ENCODE data around the gene KIAA1328.

KIAA1328 gene

DNA sequence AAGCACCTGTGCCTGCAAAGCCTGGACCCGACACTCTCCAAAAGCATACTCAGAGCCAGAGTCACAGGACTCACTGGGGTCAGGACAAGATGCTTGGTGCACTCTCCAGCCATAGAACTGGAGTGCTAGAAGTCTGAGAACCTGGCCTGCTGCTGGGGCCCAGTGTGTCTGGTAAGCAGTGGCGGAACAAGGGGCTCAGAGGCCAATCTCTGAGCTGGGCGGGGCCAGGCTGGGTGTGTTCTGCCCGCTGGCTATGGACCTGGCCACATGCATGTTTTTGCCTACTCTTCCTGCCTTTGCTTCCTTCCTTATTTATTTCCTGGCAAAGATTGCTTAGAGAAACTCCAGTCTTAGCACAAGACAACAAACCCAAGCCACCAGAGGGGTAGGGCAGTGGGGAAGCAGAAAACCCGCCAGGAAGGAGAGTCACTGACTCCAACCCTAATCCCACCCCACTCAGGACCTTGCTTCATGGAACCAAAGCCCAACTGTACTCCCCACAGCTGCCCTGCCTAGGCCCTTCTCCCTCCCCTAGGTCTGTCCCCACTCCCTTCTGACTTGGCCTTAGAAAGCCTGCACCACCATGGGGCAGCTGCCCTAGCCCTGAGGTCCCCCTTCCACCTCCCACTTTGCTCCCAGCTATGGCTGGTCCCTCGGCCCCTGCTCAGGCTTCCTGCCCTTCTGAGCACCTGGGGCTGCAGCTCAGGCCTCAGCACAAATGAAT is 421.1 kb downstream of the KIAA1328 start:
- in situ Hi-C loops (cut with HindIII; ENCODE audit: low pct_unique_long_range_greater_than_20kb, low sequenced_read_pairs): no loop called here
- TF ChIP-seq JUND (IDR thresholded peaks at IDR 0.05; ENCODE audit: low read depth): no peak
- no peak for DNase-seq (ENCODE audit: low read depth in 1 of 2, low spot score in 1 of 2)

DNA sequence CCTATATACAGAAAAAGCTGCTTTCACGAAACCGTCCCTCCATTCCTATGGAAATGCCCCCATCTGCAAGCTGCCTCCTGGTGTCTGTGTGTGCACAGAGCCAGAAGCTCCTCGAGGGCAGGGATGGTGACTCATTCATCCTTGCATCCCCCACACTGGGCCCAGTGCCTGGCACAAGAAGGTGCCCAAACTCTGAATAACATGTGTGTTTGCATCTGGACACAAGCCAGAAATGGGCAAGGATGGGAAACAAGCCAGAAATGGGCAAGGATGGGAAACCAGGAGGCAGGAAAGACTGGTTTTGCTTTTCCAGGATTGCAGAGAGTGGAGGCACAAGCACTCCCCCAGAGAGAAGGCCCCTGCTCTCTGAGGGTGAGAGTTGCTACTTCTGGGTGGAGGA is 422.8 kb downstream of the KIAA1328 start:
- DNase-seq (ENCODE audit: low read depth in 1 of 2, low spot score in 1 of 2): peak in 1 of 2 experiments; percentile 69
- TF ChIP-seq JUND (IDR thresholded peaks at IDR 0.05; ENCODE audit: low read depth): no peak
- in situ Hi-C loops (cut with HindIII; ENCODE audit: low pct_unique_long_range_greater_than_20kb, low sequenced_read_pairs): no loop called here

DNA sequence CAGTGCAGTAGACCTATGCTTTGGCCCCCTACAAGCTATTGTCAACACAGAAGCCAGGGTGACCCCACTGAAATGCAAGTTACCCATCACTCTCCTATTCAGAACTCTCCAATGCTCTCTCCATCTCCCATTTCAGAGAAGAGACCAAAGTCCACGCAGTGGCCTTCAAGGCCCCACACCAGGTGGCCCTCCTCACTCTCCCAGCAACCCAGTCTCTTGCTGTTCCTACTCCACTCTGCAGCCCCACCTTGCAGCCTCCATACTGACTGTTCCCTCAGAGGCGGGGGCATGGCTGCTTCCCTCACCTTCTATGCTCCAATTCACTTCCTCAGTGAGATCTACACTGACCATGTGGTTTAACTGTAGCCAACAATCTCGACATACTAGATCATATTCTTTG is 423.4 kb downstream of the KIAA1328 start:
- in situ Hi-C loops (cut with HindIII; ENCODE audit: low pct_unique_long_range_greater_than_20kb, low sequenced_read_pairs): no loop called here

DNA sequence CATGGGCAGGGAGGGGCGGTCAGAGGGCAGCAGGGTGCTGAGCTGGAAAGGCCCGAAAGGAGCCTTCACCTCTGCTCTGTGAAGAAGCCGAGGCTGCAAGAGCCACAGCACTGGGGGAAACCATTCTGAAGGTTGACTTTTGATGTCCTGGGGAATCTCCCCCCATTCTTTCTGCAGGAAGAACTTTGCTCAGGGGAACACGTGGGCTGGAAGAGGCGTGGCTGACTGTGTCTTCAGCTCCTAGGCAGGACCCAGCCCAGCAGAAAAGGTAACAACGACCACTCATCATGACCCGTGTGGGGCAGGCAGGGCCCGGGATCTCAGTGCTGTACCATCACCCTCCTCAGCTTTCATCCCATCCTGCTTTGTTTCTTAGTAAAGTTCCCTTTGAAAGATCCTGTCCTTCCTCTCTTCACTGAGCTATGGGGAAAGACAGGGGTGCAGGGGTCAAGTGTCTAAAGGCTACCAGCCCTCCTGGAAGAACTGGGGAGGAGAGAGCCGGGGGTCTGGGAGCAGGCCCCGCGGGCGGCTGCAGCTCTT is 424.0 kb downstream of the KIAA1328 start:
- in situ Hi-C loops (cut with HindIII; ENCODE audit: low pct_unique_long_range_greater_than_20kb, low sequenced_read_pairs): no loop called here
- no peak for TF ChIP-seq JUND (IDR thresholded peaks at IDR 0.05; ENCODE audit: low read depth)
- DNase-seq (ENCODE audit: low read depth in 1 of 2, low spot score in 1 of 2): no peak

More for the DNA sequence above, 423.4 kb downstream of the KIAA1328 start:
- no peak for TF ChIP-seq JUND (IDR thresholded peaks at IDR 0.05; ENCODE audit: low read depth)
- no peak for DNase-seq (ENCODE audit: low read depth in 1 of 2, low spot score in 1 of 2)

DNA sequence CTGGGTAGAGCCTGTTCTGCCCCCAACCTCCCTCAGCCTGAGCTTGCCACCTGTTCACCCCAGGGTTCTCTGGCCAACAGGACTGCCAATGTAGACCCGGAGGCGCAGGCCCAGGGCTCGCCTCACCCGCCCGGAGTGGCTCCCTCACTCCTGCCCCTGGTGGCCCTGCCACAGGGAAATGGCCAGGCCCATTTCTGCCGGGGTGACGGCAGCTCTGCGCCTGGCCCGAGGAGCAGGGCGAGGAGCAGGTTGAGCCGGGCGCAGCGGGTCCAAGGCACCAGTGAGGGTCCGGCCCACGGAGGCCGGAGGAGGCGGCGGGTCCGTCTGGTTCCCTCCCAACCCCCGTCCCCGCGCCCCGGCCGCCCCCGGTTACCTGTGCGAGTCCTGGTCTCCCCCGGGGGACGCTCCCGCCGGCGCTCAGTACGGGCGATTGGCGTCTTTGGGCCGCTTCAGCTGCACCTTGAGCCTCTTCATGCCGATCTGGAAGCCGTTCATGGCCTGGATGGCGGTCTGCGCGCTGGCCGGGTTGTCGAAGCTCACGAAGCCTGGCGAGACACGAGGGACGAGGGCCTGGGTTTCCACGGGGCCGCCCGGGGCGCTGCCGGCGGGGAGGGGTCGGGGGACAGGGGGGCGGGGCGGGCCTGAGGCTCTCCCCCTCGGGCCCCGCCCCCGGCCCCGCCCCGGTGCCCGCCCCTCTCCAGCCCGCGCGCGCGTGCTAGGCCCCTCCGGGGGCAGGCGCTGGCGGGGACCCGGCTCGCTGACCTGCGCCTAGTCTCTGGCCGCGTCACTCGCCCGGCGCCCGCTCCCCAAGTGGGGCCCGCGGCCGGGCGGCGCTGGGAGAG is 424.7 kb downstream of the KIAA1328 start:
- peak; percentile 21 to 22 for DNase-seq (ENCODE audit: low read depth in 1 of 2, low spot score in 1 of 2)
- in situ Hi-C loops (cut with HindIII; ENCODE audit: low pct_unique_long_range_greater_than_20kb, low sequenced_read_pairs): no loop called here
- TF ChIP-seq JUND (IDR thresholded peaks at IDR 0.05; ENCODE audit: low read depth): no peak

DNA sequence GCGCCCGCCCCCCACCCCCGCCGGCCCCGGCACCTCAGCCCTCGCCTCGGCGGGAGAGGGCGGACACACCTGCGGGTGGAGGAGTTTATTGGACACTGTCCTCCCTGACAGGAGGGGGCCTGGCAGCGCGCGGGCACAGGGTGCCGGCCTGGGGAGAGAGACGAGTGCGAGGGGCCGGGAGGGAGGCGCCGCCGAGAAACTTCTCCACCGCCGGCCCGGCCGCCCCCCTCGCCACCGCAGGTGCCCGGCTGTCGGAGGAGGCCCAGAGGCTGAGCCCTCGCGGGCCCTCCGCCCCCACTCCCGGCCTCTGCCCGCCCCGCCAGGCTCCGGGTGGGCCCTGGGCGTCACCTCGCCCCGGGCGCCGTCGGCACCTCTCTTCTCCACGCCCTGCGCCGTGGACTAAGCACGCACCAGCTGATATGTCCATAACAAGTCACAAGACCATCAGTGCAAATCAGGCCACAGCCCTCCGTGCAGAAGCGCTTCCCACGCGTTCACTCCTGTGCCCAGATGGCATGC is 425.4 kb downstream of the KIAA1328 start:
- no peak for DNase-seq (ENCODE audit: low read depth in 1 of 2, low spot score in 1 of 2)
- in situ Hi-C loops (cut with HindIII; ENCODE audit: low pct_unique_long_range_greater_than_20kb, low sequenced_read_pairs): no loop called here
- no peak for TF ChIP-seq JUND (IDR thresholded peaks at IDR 0.05; ENCODE audit: low read depth)

DNA sequence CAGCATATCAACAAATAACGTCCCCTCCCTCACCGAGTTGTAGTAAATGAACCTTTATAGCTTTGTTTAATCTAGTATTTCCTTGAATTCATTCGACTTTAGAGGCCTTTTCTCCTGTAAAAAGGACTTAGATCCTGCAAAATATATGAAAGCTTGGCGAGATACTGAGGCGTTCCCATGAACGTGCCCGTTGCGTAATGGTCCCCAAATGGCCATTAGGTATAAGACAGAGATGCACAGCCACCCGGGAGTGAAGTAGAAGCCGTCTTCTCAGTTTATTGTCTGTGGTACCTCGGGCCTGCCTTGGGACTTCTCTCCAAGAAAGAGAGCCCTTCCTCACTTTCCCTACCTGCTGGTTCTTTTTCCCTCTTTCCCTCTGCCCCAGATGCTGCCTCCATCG is 426.0 kb downstream of the KIAA1328 start:
- DNase-seq (ENCODE audit: low read depth in 1 of 2, low spot score in 1 of 2): no peak
- in situ Hi-C loops (cut with HindIII; ENCODE audit: low pct_unique_long_range_greater_than_20kb, low sequenced_read_pairs): no loop called here
- no peak for TF ChIP-seq JUND (IDR thresholded peaks at IDR 0.05; ENCODE audit: low read depth)

DNA sequence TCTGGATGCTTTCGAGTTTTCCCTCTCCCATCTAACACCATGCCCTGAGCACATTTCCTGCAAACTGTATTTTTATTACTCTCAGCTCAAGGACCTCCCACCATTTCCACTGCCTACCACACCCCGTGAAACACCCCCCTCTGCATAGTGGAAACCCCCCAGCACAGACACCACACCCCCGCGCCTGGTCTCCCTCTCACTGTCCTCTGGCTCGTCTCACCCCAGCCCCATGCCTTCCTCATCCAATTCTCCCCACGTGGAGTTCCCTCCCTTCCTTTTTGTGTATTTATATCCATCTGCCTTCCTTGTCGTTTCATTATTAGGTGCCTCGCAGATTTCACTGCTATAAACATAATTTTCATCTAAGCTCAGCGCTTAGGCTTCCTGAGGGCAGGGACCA is 429.2 kb downstream of the KIAA1328 start:
- DNase-seq (ENCODE audit: low read depth in 1 of 2, low spot score in 1 of 2): no peak
- in situ Hi-C loops (cut with HindIII; ENCODE audit: low pct_unique_long_range_greater_than_20kb, low sequenced_read_pairs): no loop called here
- TF ChIP-seq JUND (IDR thresholded peaks at IDR 0.05; ENCODE audit: low read depth): no peak

DNA sequence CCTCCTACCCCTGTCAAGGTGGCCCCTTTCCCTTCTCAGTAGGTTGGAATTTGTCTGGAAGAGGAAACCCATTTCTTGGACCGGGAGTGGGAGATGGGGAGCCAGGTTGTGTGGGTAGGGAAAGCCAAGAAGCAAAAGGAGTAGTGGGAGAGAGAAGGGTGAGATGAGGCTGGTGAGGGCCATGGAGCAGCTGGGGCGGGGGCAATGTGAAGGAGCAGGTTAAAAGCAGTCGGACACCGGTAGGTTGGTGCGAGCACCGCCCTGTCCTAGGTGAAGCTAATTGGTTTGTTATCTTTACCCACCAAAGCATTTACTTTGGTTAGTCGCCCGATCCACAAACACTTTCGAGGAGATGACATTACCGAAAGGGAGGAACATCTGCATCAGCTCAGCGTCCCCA is 429.9 kb downstream of the KIAA1328 start:
- TF ChIP-seq JUND (IDR thresholded peaks at IDR 0.05; ENCODE audit: low read depth): no peak
- DNase-seq (ENCODE audit: low read depth in 1 of 2, low spot score in 1 of 2): no peak
- in situ Hi-C loops (cut with HindIII; ENCODE audit: low pct_unique_long_range_greater_than_20kb, low sequenced_read_pairs): no loop called here

DNA sequence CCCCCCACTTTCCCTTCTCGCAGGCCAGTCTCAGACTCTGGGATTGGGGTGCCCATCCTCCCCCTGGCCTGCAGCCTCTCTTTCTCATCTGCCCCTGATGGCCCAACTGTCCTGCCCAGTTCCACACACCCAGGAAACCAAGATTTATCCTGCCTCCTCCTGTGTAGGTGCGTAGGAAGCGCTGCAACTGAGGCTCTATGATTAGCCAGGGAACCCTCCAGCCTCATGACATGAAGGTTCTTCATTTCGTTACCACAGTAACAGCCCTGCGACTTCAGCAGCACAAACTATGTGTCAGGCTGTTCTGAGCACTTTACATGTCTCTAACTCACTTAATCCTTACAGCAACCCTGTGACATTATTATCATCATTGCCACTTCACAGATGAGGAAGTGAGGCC is 430.8 kb downstream of the KIAA1328 start:
- TF ChIP-seq JUND (IDR thresholded peaks at IDR 0.05; ENCODE audit: low read depth): no peak
- DNase-seq (ENCODE audit: low read depth in 1 of 2, low spot score in 1 of 2): no peak
- in situ Hi-C loops (cut with HindIII; ENCODE audit: low pct_unique_long_range_greater_than_20kb, low sequenced_read_pairs): no loop called here

DNA sequence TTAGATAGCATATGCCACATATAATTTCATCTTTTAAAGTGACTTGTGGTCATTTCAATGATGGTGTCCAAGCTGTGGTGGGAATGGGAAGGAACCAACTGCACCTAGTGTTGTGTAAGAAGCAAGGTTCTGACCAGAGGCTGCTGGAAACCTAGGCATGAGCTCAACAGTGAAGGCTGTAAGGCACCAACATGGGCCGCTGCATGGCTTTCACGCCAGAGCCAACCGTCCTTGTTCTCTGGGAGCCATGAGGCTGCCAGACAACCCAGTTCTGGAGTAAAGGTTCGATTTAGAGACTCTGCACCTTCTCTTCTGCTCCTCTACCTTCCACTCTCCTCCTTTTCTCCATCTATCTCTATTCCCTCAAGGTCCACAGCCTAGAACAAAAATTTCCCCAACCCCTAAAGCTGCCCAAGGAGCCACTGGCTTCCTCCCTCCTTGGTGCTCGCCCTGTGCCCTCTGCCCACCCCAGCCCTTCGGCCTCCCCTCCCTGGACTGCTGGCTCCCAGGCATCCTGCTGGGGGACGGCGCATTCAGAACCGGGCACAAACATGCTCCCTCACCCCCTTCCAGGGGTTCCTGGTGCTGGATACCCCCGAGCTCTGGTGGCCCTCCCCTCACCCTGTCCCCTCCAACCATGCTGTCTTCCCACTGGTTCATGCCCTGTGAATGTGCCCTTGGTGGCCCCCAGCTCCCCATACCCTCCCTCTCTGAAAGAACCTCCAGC is 431.6 kb downstream of the KIAA1328 start:
- no peak for DNase-seq (ENCODE audit: low read depth in 1 of 2, low spot score in 1 of 2)
- TF ChIP-seq JUND (IDR thresholded peaks at IDR 0.05; ENCODE audit: low read depth): no peak
- in situ Hi-C loops (cut with HindIII; ENCODE audit: low pct_unique_long_range_greater_than_20kb, low sequenced_read_pairs): no loop called here

DNA sequence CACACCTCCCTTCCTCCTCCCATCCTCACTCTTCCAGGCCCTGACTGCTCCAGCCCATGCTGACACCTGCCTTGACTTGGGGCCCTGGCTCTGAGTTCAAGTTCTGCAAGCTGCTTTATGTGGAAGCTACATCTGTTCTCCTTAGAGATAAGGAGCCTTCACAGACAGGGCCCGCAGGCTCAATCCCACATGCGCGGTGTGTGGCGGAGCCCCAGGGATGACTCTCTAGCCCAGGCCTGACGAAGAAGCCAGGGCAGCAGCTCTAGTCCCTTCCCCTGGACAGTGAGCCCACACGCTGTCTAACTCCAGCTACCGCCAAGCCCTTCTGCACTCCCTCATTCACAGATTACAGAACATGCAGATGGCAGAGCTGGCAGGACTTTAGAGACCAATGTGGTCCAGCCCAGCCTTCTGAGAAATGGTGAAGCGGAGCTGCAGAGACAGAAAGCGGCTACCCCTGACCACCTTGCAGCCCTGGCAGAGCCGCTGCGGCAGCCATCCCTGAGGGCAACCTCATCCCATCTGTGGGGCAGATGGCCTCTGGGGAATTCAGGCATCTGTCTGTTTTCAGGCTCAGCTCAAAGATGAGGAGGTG is 432.4 kb downstream of the KIAA1328 start:
- no peak for TF ChIP-seq JUND (IDR thresholded peaks at IDR 0.05; ENCODE audit: low read depth)
- no peak for DNase-seq (ENCODE audit: low read depth in 1 of 2, low spot score in 1 of 2)
- in situ Hi-C loops (cut with HindIII; ENCODE audit: low pct_unique_long_range_greater_than_20kb, low sequenced_read_pairs): no loop called here
